OCI-LY7 (cell line): ENCODE measurements around the gene SNRNP48. TPM values are rescaled to one million over a fixed set of nuclear protein-coding genes. Genes with fewer than 3 reads are reported as not detected.

Source experiments
- BruUV-seq: library from RNA; stranded (reverse); fragments of 400-500 nt; replicated peaks from 2 replicates; lab custom pipeline; 2021; lab: Mats Ljungman, UMichigan
- CTCF ChIA-PET: fragments of 300-600 bp; sonication (Branson Sonifier 250); formaldehyde crosslinking; loops from one replicate; lab custom pipeline; 2022; ENCODE audit warnings: antibody characterized with exemption; ENCODE audit not compliant: unreplicated experiment; lab: Charles Lee
- POLR2A ChIA-PET: fragments of 300-600 bp; sonication (Branson Sonifier 250); formaldehyde crosslinking; loops from one replicate; lab custom pipeline; 2022; ENCODE audit warnings: antibody characterized with exemption; lab: Charles Lee
- DNase-seq: peaks from one replicate; pipeline ENCODE4 v3.0.0-alpha.2; 2015; ENCODE audit warnings: low spot score
- H2AFZ ChIP-seq: fragments of 200-600 bp; sonication (generic), shearing (Covaris generic); 2 replicates; pipeline ENCODE4 v1.6.1; 2014; ENCODE audit warnings: mild to moderate bottlenecking, antibody characterized with exemption, low read length, moderate library complexity
- H3K27ac ChIP-seq: fragments of 200-600 bp; sonication (generic); 2 replicates; pipeline ENCODE4 v1.5.1; 2014; ENCODE audit warnings: mixed run types, low read depth, mild to moderate bottlenecking, moderate library complexity, low read length, inconsistent platforms; ENCODE audit not compliant: poor library complexity, severe bottlenecking
- H3K36me3 ChIP-seq: fragments of 200-600 bp; sonication (generic); 2 replicates; pipeline ENCODE4 v1.6.1; 2014; ENCODE audit warnings: mild to moderate bottlenecking, antibody characterized with exemption, low read length, moderate library complexity, mixed read lengths; ENCODE audit not compliant: insufficient read depth
- H3K4me1 ChIP-seq: fragments of 200-600 bp; sonication (generic); 2 replicates; pipeline ENCODE4 v1.5.1; 2014; ENCODE audit warnings: mild to moderate bottlenecking, low read length; ENCODE audit not compliant: insufficient read depth, poor library complexity, severe bottlenecking
- H3K4me2 ChIP-seq: fragments of 200-600 bp; sonication (generic); 2 replicates; pipeline ENCODE4 v1.6.1; 2014; ENCODE audit warnings: mild to moderate bottlenecking, low read length
- H3K4me3 ChIP-seq: fragments of 200-600 bp; sonication (generic); 2 replicates; pipeline ENCODE4 v1.5.1; 2014; ENCODE audit warnings: mild to moderate bottlenecking, low read depth, low read length; ENCODE audit not compliant: poor library complexity, severe bottlenecking
- H3K79me2 ChIP-seq: fragments of 200-600 bp; sonication (generic); 2 replicates; pipeline ENCODE4 v1.6.1; 2016; ENCODE audit warnings: low read depth, mild to moderate bottlenecking, low read length, moderate library complexity, mixed read lengths; ENCODE audit not compliant: insufficient read depth
- H3K9me2 ChIP-seq: fragments of 200-600 bp; sonication (generic); 2 replicates; pipeline ENCODE4 v1.6.1; 2016; ENCODE audit warnings: mild to moderate bottlenecking, low read length, mixed read lengths; ENCODE audit not compliant: insufficient read depth
- H3K9me3 ChIP-seq: fragments of 200-600 bp; sonication (generic); 2 replicates; pipeline ENCODE4 v1.6.1; 2014; ENCODE audit warnings: mild to moderate bottlenecking, mixed run types, low read length, mixed read lengths
- H4K20me1 ChIP-seq: fragments of 200-600 bp; sonication (generic); 2 replicates; pipeline ENCODE4 v1.6.1; 2014; ENCODE audit warnings: mild to moderate bottlenecking, antibody characterized with exemption, low read length, moderate library complexity, mixed read lengths; ENCODE audit not compliant: insufficient read depth
- CTCF ChIP-seq: fragments of 200-600 bp; sonication (generic); conservative IDR thresholded peaks from 2 replicates; pipeline ENCODE4 v1.5.1; 2014; ENCODE audit warnings: mild to moderate bottlenecking, antibody characterized with exemption, low read length, moderate library complexity, mixed read lengths
- EZH2phosphoT487 ChIP-seq: fragments of 200-600 bp; sonication (generic); IDR thresholded peaks from 2 replicates; pipeline ENCODE4 v1.6.1; 2018; ENCODE audit warnings: low read depth, borderline replicate concordance, mild to moderate bottlenecking, mixed run types, antibody characterized with exemption, low read length, moderate library complexity, mixed read lengths
- intact Hi-C: fragments of 100-400 bp; cut with micrococcal nuclease; formaldehyde crosslinking; loops from one replicate; pipeline ENCODE4 v1.10.0; 2022; ENCODE audit not compliant: unreplicated experiment
- total RNA-seq, 2 experiments: library from RNA; depleted of rRNA in 1 of 2; stranded (reverse); fragments of >200 nt in 1 of 2; shearing (Covaris generic) in 1 of 2; gene quantifications; 2 replicates each; pipeline ENCODE4 v1.2.3, GENCODE V29; 2014 to 2022

Gene SNRNP48
- total RNA-seq, 2 experiments from 2014 or later = 24.1 to 30.2 TPM

GRCh38 chr6:7546383-7546782, 43.6 kb upstream of the SNRNP48 start:
- ChIA-PET POLR2A (interaction anchor here (0.6 to 1.4 kb wide), 2 partner anchors 12 to 88 kb away, joined by 3 to 5 read pairs; no protein-coding TSS in a partner anchor), CTCF (no interaction called here)
- Histone ChIP-seq H2AFZ (no peak overlapping the region), H3K27ac (no peak overlapping the region), H3K9me3 (no peaks in the 10 kb centered on the region), H3K36me3 (no peaks in the 10 kb centered on the region), H3K4me2 (no peak overlapping the region), H3K4me3 (no peak overlapping the region), H3K79me2 (no peaks in the 10 kb centered on the region), H3K4me1 (no peaks in the 10 kb centered on the region), H3K9me2 (no peaks in the 10 kb centered on the region), H4K20me1 (no peaks in the 10 kb centered on the region)
- intact Hi-C loops = no loop called here
- DNase-seq = no peak
- BruUV-seq = no TSS peak
- TF ChIP-seq EZH2phosphoT487 (no peak), CTCF (no peak)

GRCh38 chr6:7546896-7547295, 43.1 kb upstream of the SNRNP48 start:
- BruUV-seq = no TSS peak
- no peaks in the 10 kb centered on the region for H3K4me1 ChIP-seq
- ChIA-PET POLR2A (interaction anchor here (0.7 to 1.4 kb wide), 2 partner anchors 8 to 12 kb away, joined by 3 to 5 read pairs; no protein-coding TSS in a partner anchor), CTCF (no interaction called here)
- no peak overlapping the region for H3K27ac ChIP-seq
- no peaks in the 10 kb centered on the region for H3K36me3 ChIP-seq
- H4K20me1 ChIP-seq = no peaks in the 10 kb centered on the region
- H3K9me2 ChIP-seq = no peaks in the 10 kb centered on the region
- no peaks in the 10 kb centered on the region for H3K9me3 ChIP-seq
- no peak for DNase-seq
- H3K4me3 ChIP-seq = no peak overlapping the region
- no peaks in the 10 kb centered on the region for H3K79me2 ChIP-seq
- no peak overlapping the region for H3K4me2 ChIP-seq
- no peak for TF ChIP-seq EZH2phosphoT487
- TF ChIP-seq CTCF = no peak
- no peak overlapping the region for H2AFZ ChIP-seq
- intact Hi-C loops = no loop called here

GRCh38 chr6:7547315-7547714, 42.7 kb upstream of the SNRNP48 start:
- Histone ChIP-seq H2AFZ (no peak overlapping the region), H3K79me2 (no peaks in the 10 kb centered on the region), H3K4me2 (no peak overlapping the region), H3K9me3 (no peaks in the 10 kb centered on the region), H3K27ac (no peak overlapping the region), H3K36me3 (no peaks in the 10 kb centered on the region), H3K4me1 (no peaks in the 10 kb centered on the region), H3K9me2 (no peaks in the 10 kb centered on the region), H4K20me1 (no peaks in the 10 kb centered on the region), H3K4me3 (no peak overlapping the region)
- no TSS peak for BruUV-seq
- ChIA-PET CTCF (no interaction called here), POLR2A (interaction anchor here (0.7 kb wide), 1 partner anchor 8 kb away, joined by 3 read pairs; no protein-coding TSS in a partner anchor)
- TF ChIP-seq EZH2phosphoT487 (no peak), CTCF (no peak)
- intact Hi-C loops = no loop called here
- DNase-seq = no peak
